Esophagus squamous epithelium (tissue), 4 donors: Measurements from ENCODE around the gene IL32.

Experiments used
- CTCF ChIP-seq, 6 experiments: fragments of 450-650 bp in 4 of 6; fragments of 200-600 bp in 2 of 6; sonication (generic) in 2 of 6; IDR thresholded peaks; one replicate each; pipeline ENCODE4 v1.5.1; 2016 to 2019; ENCODE audit warnings: antibody characterized with exemption in 6 of 6, mild to moderate bottlenecking in 4 of 6, moderate library complexity in 4 of 6
- POLR2A ChIP-seq, 4 donors: fragments of 450-650 bp; IDR thresholded peaks; one replicate each; pipeline ENCODE4 v1.6.1; 2017; ENCODE audit warnings: antibody characterized with exemption in 4 of 4, mild to moderate bottlenecking in 4 of 4, moderate library complexity in 3 of 4

GRCh38 chr16:3035972-3036725 is 29.3 kb upstream of the IL32 start:
- no peak for TF ChIP-seq POLR2A (IDR thresholded peaks at IDR 0.05)
- no peak for TF ChIP-seq CTCF (IDR thresholded peaks at IDR 0.05)
